Osteoblast (primary cell): ENCODE results near the gene SH3YL1. TPM values are rescaled to one million over a fixed set of nuclear protein-coding genes. Genes with fewer than 3 reads are reported as not detected.

ENCODE experiments used
- DNase-seq: peaks from one replicate; pipeline ENCODE4 v3.0.0; 2011; ENCODE audit warnings: low spot score, mixed read lengths; ENCODE audit not compliant: insufficient read length; ENCODE audit errors: missing footprints
- H2AFZ ChIP-seq: 2 replicates; pipeline ENCODE4 v1.6.0; 2011; ENCODE audit warnings: mild to moderate bottlenecking, low read length
- H3K27ac ChIP-seq: 2 replicates; pipeline ENCODE4 v1.5.1; 2011; ENCODE audit warnings: mild to moderate bottlenecking, low read depth, low read length, moderate library complexity
- H3K27me3 ChIP-seq: 2 replicates; pipeline ENCODE4 v1.6.0; 2012; ENCODE audit warnings: mild to moderate bottlenecking, control low read depth, inconsistent platforms, low read length, moderate library complexity; ENCODE audit not compliant: insufficient read depth
- H3K36me3 ChIP-seq: 2 replicates; pipeline ENCODE4 v1.5.1; 2011; ENCODE audit warnings: mild to moderate bottlenecking, low read length, control low read depth, moderate library complexity; ENCODE audit not compliant: insufficient read depth
- H3K4me1 ChIP-seq: 2 replicates; pipeline ENCODE4 v1.5.1; 2011; ENCODE audit warnings: mild to moderate bottlenecking, low read length, control low read depth, moderate library complexity; ENCODE audit not compliant: insufficient read depth
- H3K4me2 ChIP-seq: 2 replicates; pipeline ENCODE4 v1.6.0; 2011; ENCODE audit warnings: mild to moderate bottlenecking, low read length; ENCODE audit not compliant: insufficient read depth
- H3K4me3 ChIP-seq: fragments of 200-600 bp; sonication (generic); 3 replicates; pipeline ENCODE4 v1.5.1; 2012; ENCODE audit warnings: mild to moderate bottlenecking, low read length, inconsistent platforms; ENCODE audit not compliant: insufficient read depth
- H3K79me2 ChIP-seq: 2 replicates; pipeline ENCODE4 v1.6.0; 2012; ENCODE audit warnings: mild to moderate bottlenecking, low read length, control low read depth, inconsistent platforms; ENCODE audit not compliant: insufficient read depth
- H3K9me3 ChIP-seq: 2 replicates; pipeline ENCODE4 v1.5.1; 2011; ENCODE audit warnings: low read depth, low read length, control low read depth
- H4K20me1 ChIP-seq: 2 replicates; pipeline ENCODE4 v1.6.0; 2012; ENCODE audit warnings: mild to moderate bottlenecking, low read length, control low read depth; ENCODE audit not compliant: insufficient read depth
- CTCF ChIP-seq: IDR thresholded peaks from 2 replicates; pipeline ENCODE4 v1.5.1; 2011; ENCODE audit warnings: mild to moderate bottlenecking, low read depth, low read length, moderate library complexity; ENCODE audit errors: extremely low read depth
- total RNA-seq: library from RNA; depleted of rRNA; stranded (reverse); fragments of >200 nt; gene quantifications from 2 replicates; pipeline ENCODE4 v1.2.3, GENCODE V29; 2012

Gene SH3YL1
- total RNA-seq, 1 donor, result 52.1 TPM

- no peaks in the 10 kb centered on the region for H3K27me3 ChIP-seq
- no peak overlapping the region for H2AFZ ChIP-seq
- DNase-seq, result no peak
These were observed 25.0 kb downstream of the SH3YL1 start for GRCh38 chr2:238869-239268.

GRCh38 chr2:238431-238830 lies 25.4 kb downstream of the SH3YL1 start:
- Histone ChIP-seq H3K4me2 (no peak overlapping the region), H3K4me1 (no peaks in the 10 kb centered on the region), H3K9me3 (no peaks in the 10 kb centered on the region), H2AFZ (no peak overlapping the region), H4K20me1 (no peaks in the 10 kb centered on the region), H3K27ac (no peak overlapping the region), H3K4me3 (no peak overlapping the region), H3K36me3 (peaks cover 15% of the 10 kb centered on the region), H3K27me3 (no peaks in the 10 kb centered on the region), H3K79me2 (no peaks in the 10 kb centered on the region)
- TF ChIP-seq CTCF, result no peak
- DNase-seq, result no peak

More at GRCh38 chr2:238869-239268, 25.0 kb downstream of the SH3YL1 start:
- H3K9me3 ChIP-seq, result no peaks in the 10 kb centered on the region
- no peaks in the 10 kb centered on the region for H4K20me1 ChIP-seq
- no peak overlapping the region for H3K4me3 ChIP-seq
- H3K79me2 ChIP-seq, result no peaks in the 10 kb centered on the region
- no peak overlapping the region for H3K4me2 ChIP-seq
- TF ChIP-seq CTCF, result no peak
- H3K27ac ChIP-seq, result no peak overlapping the region
- H3K36me3 ChIP-seq, result peaks cover 20% of the 10 kb centered on the region
- H3K4me1 ChIP-seq, result no peaks in the 10 kb centered on the region

- Histone ChIP-seq H2AFZ (no peak overlapping the region), H3K36me3 (peaks cover 17% of the 10 kb centered on the region), H4K20me1 (no peaks in the 10 kb centered on the region), H3K4me2 (no peak overlapping the region), H3K79me2 (no peaks in the 10 kb centered on the region), H3K4me3 (no peak overlapping the region), H3K9me3 (no peaks in the 10 kb centered on the region), H3K4me1 (no peaks in the 10 kb centered on the region), H3K27ac (no peak overlapping the region), H3K27me3 (no peaks in the 10 kb centered on the region)
- no peak for TF ChIP-seq CTCF
- DNase-seq, result no peak
These were observed 26.0 kb downstream of the SH3YL1 start for GRCh38 chr2:237878-238277.

- no peaks in the 10 kb centered on the region for H3K4me1 ChIP-seq
- no peak overlapping the region for H2AFZ ChIP-seq
- H3K9me3 ChIP-seq, result no peaks in the 10 kb centered on the region
- H4K20me1 ChIP-seq, result no peaks in the 10 kb centered on the region
- TF ChIP-seq CTCF, result no peak
- no peaks in the 10 kb centered on the region for H3K79me2 ChIP-seq
- peaks cover 10% of the 10 kb centered on the region for H3K36me3 ChIP-seq
- H3K27me3 ChIP-seq, result no peaks in the 10 kb centered on the region
- H3K27ac ChIP-seq, result no peak overlapping the region
- DNase-seq, result no peak
- no peak overlapping the region for H3K4me2 ChIP-seq
- no peak overlapping the region for H3K4me3 ChIP-seq
These were observed 26.8 kb downstream of the SH3YL1 start for GRCh38 chr2:236993-237539.
